Measurements from ENCODE around the gene COL8A2.

- TF ChIP-seq, protein P1, sequence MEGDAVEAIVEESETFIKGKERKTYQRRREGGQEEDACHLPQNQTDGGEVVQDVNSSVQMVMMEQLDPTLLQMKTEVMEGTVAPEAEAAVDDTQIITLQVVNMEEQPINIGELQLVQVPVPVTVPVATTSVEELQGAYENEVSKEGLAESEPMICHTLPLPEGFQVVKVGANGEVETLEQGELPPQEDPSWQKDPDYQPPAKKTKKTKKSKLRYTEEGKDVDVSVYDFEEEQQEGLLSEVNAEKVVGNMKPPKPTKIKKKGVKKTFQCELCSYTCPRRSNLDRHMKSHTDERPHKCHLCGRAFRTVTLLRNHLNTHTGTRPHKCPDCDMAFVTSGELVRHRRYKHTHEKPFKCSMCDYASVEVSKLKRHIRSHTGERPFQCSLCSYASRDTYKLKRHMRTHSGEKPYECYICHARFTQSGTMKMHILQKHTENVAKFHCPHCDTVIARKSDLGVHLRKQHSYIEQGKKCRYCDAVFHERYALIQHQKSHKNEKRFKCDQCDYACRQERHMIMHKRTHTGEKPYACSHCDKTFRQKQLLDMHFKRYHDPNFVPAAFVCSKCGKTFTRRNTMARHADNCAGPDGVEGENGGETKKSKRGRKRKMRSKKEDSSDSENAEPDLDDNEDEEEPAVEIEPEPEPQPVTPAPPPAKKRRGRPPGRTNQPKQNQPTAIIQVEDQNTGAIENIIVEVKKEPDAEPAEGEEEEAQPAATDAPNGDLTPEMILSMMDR (IDR thresholded peaks at IDR 0.05) = no peak
- TF ChIP-seq ZFX (IDR thresholded peaks at IDR 0.05; ENCODE audit: borderline replicate concordance) = no peak
These were observed 5.6 kb downstream of the COL8A2 start for GRCh38 chr1:36119456-36119855.
